Measurements from ENCODE around the gene LCP1. TPM values are rescaled to one million over a fixed set of nuclear protein-coding genes. Genes with fewer than 3 reads are reported as not detected.

LCP1 gene
- polyA plus RNA-seq, 1 of the 3 experiments (the other 2 are of a cell fraction) = 0.03 TPM

DNA sequence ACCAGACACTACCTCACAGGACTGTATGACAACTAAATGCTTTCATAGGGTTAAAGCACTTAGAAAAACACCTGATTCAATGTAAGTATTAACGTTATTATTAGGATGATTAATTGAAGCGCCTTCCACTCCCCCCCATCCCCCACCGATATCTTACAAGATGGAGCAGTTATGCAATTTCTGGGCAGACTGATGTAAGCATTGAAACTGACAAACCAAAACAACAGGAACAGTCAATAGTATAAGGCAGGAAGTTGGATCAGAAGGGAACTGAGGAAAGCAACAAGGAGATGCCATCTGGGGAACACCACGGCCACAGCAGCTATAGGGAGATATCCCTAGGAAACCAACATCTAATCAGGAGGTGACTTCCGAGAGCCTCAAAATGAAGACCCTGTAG is 3.8 kb downstream of the LCP1 start:
- H3K9me3 ChIP-seq = 0 out of 2 replicates have a peak, but pooled peaks cover 3% of the 10 kb centered on the region
- POLR2A ChIA-PET = no interaction called here
- CTCF ChIA-PET = no interaction called here

DNA sequence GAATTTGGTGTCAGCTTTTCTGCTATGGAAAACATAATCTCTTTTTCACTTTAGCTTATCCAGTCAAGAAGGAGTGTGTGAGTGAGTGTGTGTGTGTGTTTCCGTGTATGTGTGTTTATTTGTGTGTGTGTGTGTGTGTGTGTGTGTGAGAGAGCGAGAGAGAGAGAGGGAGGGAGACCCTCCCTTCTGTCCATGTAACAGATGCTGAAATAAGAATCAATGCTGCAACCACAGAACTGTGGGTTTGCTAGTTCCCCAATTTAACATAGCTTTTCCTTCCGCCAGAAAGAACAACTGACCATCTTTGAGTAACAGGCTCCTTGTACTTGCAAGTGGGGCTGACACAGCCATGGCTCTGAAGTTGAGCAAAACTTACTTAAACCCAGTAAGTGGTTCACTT is 5.2 kb downstream of the LCP1 start:
- no peak for DNase-seq
- TF ChIP-seq, protein P1, sequence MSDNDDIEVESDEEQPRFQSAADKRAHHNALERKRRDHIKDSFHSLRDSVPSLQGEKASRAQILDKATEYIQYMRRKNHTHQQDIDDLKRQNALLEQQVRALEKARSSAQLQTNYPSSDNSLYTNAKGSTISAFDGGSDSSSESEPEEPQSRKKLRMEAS (IDR thresholded peaks at IDR 0.05; ENCODE audit: low read depth) = no peak
- TF ChIP-seq EZH2phosphoT487 (IDR thresholded peaks at IDR 0.05; ENCODE audit: borderline replicate concordance, low read depth) = no peak
- no peak for TF ChIP-seq JUND (IDR thresholded peaks at IDR 0.05)
- TF ChIP-seq CHD2 (IDR thresholded peaks at IDR 0.05; ENCODE audit: low read length, partially characterized antibody) = no peak
- TF ChIP-seq, protein P2, sequence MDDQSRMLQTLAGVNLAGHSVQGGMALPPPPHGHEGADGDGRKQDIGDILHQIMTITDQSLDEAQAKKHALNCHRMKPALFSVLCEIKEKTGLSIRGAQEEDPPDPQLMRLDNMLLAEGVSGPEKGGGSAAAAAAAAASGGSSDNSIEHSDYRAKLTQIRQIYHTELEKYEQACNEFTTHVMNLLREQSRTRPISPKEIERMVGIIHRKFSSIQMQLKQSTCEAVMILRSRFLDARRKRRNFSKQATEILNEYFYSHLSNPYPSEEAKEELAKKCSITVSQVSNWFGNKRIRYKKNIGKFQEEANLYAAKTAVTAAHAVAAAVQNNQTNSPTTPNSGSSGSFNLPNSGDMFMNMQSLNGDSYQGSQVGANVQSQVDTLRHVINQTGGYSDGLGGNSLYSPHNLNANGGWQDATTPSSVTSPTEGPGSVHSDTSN (IDR thresholded peaks at IDR 0.05) = no peak
- no peak for TF ChIP-seq SIN3A (IDR thresholded peaks at IDR 0.05; ENCODE audit: borderline replicate concordance, low read depth, low read length)
- CTCF ChIA-PET = interaction anchor here (0.6 to 1.5 kb wide), 3 partner anchors 16 to 155 kb away, joined by 3 to 7 read pairs (median 3); no protein-coding TSS in a partner anchor
- no peak overlapping the region for H2AFZ ChIP-seq (ENCODE audit: low read depth)
- no peak overlapping the region for H3K9ac ChIP-seq
- H3K27me3 ChIP-seq (ENCODE audit: insufficient read depth) = no peaks in the 10 kb centered on the region
- H3K4me3 ChIP-seq (ENCODE audit: low read depth in 2 of 2, low read length in 1 of 2) = no peak overlapping the region
- H3K79me2 ChIP-seq (ENCODE audit: insufficient read depth) = no peaks in the 10 kb centered on the region
- H3F3A ChIP-seq (replicated peaks; ENCODE audit: insufficient read depth) = no peaks in the 10 kb centered on the region
- H3K36me3 ChIP-seq (replicated peaks in 1 of 2; ENCODE audit: control insufficient read depth in 1 of 2, insufficient read depth in 2 of 2, low read length in 1 of 2) = no peaks in the 10 kb centered on the region
- no peak overlapping the region for H3K4me2 ChIP-seq
- 0 out of 2 replicates have a peak, but pooled peaks cover 3% of the 10 kb centered on the region for H3K9me3 ChIP-seq
- H3K27ac ChIP-seq (ENCODE audit: low read depth in 2 of 2, low read length in 1 of 2) = no peak overlapping the region
- WGBS (ENCODE audit: low lambda C conversion rate) = 75% methylated on average over 3 of the region's 3 CpGs
- no peaks in the 10 kb centered on the region; a peak in 1 of 4 replicates for H3K4me1 ChIP-seq (ENCODE audit: control insufficient read depth in 1 of 2, insufficient read depth in 2 of 2, low read depth in 1 of 2, low read length in 1 of 2)
- POLR2A ChIA-PET = no interaction called here
- H3K9me2 ChIP-seq = no peaks in the 10 kb centered on the region
- no peaks in the 10 kb centered on the region for H4K20me1 ChIP-seq (ENCODE audit: insufficient read depth)

More for the DNA sequence above, 3.8 kb downstream of the LCP1 start:
- no peak overlapping the region for H3K4me2 ChIP-seq
- H3K9ac ChIP-seq = no peak overlapping the region
- H3K4me1 ChIP-seq (ENCODE audit: control insufficient read depth in 1 of 2, insufficient read depth in 2 of 2, low read depth in 1 of 2, low read length in 1 of 2) = no peaks in the 10 kb centered on the region; a peak in 2 of 4 replicates
- TF ChIP-seq GABPA (IDR thresholded peaks at IDR 0.05; ENCODE audit: low read depth) = no peak
- TF ChIP-seq EP300 (IDR thresholded peaks at IDR 0.05; ENCODE audit: borderline replicate concordance in 1 of 2, low read depth in 1 of 2, low read length in 1 of 2) = no peak
- no peak for TF ChIP-seq SIN3A (IDR thresholded peaks at IDR 0.05; ENCODE audit: borderline replicate concordance, low read depth, low read length)
- TF ChIP-seq POLR2AphosphoS5 (IDR thresholded peaks at IDR 0.05; ENCODE audit: low read depth, low read length) = no peak
- TF ChIP-seq, protein P3, sequence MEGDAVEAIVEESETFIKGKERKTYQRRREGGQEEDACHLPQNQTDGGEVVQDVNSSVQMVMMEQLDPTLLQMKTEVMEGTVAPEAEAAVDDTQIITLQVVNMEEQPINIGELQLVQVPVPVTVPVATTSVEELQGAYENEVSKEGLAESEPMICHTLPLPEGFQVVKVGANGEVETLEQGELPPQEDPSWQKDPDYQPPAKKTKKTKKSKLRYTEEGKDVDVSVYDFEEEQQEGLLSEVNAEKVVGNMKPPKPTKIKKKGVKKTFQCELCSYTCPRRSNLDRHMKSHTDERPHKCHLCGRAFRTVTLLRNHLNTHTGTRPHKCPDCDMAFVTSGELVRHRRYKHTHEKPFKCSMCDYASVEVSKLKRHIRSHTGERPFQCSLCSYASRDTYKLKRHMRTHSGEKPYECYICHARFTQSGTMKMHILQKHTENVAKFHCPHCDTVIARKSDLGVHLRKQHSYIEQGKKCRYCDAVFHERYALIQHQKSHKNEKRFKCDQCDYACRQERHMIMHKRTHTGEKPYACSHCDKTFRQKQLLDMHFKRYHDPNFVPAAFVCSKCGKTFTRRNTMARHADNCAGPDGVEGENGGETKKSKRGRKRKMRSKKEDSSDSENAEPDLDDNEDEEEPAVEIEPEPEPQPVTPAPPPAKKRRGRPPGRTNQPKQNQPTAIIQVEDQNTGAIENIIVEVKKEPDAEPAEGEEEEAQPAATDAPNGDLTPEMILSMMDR (IDR thresholded peaks at IDR 0.05) = no peak
- TF ChIP-seq FOXJ3 (CRISPR knock-in tag; IDR thresholded peaks at IDR 0.05) = no peak
- no peak for TF ChIP-seq NRF1 (IDR thresholded peaks at IDR 0.05; ENCODE audit: low read depth, low read length)
- TF ChIP-seq RCOR1 (IDR thresholded peaks at IDR 0.05; ENCODE audit: low read length) = no peak
- TF ChIP-seq MEF2A (IDR thresholded peaks at IDR 0.05; ENCODE audit: borderline replicate concordance, low read depth) = no peak
- TF ChIP-seq NFIC (IDR thresholded peaks at IDR 0.05; ENCODE audit: borderline replicate concordance) = no peak
- no peak for TF ChIP-seq TEAD4 (IDR thresholded peaks at IDR 0.05; ENCODE audit: borderline replicate concordance, insufficient read depth)
- TF ChIP-seq, protein P4, sequence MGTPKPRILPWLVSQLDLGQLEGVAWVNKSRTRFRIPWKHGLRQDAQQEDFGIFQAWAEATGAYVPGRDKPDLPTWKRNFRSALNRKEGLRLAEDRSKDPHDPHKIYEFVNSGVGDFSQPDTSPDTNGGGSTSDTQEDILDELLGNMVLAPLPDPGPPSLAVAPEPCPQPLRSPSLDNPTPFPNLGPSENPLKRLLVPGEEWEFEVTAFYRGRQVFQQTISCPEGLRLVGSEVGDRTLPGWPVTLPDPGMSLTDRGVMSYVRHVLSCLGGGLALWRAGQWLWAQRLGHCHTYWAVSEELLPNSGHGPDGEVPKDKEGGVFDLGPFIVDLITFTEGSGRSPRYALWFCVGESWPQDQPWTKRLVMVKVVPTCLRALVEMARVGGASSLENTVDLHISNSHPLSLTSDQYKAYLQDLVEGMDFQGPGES (IDR thresholded peaks at IDR 0.05; ENCODE audit: low read depth, low read length) = no peak
- TF ChIP-seq JUND (IDR thresholded peaks at IDR 0.05) = no peak
- TF ChIP-seq, protein P2 (IDR thresholded peaks at IDR 0.05) = no peak
- no peak for TF ChIP-seq RFX5 (IDR thresholded peaks at IDR 0.05; ENCODE audit: low read length)
- no peak for TF ChIP-seq CHD2 (IDR thresholded peaks at IDR 0.05; ENCODE audit: low read length, partially characterized antibody)
- 84% methylated on average over 5 of the region's 5 CpGs for WGBS (ENCODE audit: low lambda C conversion rate)
- no peaks in the 10 kb centered on the region for H4K20me1 ChIP-seq (ENCODE audit: insufficient read depth)
- H2AFZ ChIP-seq (ENCODE audit: low read depth) = no peak overlapping the region
- no peaks in the 10 kb centered on the region for H3K79me2 ChIP-seq (ENCODE audit: insufficient read depth)
- H3K27ac ChIP-seq (ENCODE audit: low read depth in 2 of 2, low read length in 1 of 2) = no peak overlapping the region
- H3K9me2 ChIP-seq = no peaks in the 10 kb centered on the region
- no peak for DNase-seq
- H3K27me3 ChIP-seq (ENCODE audit: insufficient read depth) = no peaks in the 10 kb centered on the region
- no peaks in the 10 kb centered on the region for H3K36me3 ChIP-seq (replicated peaks in 1 of 2; ENCODE audit: control insufficient read depth in 1 of 2, insufficient read depth in 2 of 2, low read length in 1 of 2)
- no peaks in the 10 kb centered on the region for H3F3A ChIP-seq (replicated peaks; ENCODE audit: insufficient read depth)
- H3K4me3 ChIP-seq (ENCODE audit: low read depth in 2 of 2, low read length in 1 of 2) = no peak overlapping the region
